22Rv1 (cell line): ENCODE measurements around the gene USP12.

Experiments used
- CTCF ChIP-seq: fragments of 450-650 bp; IDR thresholded peaks from 2 replicates; pipeline ENCODE4 v1.5.1; 2017; ENCODE audit warnings: mild to moderate bottlenecking
- ZFX ChIP-seq: fragments of 450-650 bp; IDR thresholded peaks from 2 replicates; pipeline ENCODE4 v1.6.1; 2017; ENCODE audit warnings: antibody characterized with exemption, borderline replicate concordance

GRCh38 chr13:27076421-27076820, 95.2 kb downstream of the USP12 start:
- TF ChIP-seq CTCF = no peak
- no peak for TF ChIP-seq ZFX
